Neural cell (in vitro differentiated cells): ENCODE data around the gene WDR1. TPM values are rescaled to one million over a fixed set of nuclear protein-coding genes. Genes with fewer than 3 reads are reported as not detected.

Source experiments
- H2AFZ ChIP-seq: fragments of 200-600, 300-800 bp; sonication (generic), shearing (Covaris generic); 2 replicates; pipeline ENCODE4 v1.6.0; 2014; ENCODE audit warnings: low read depth, mild to moderate bottlenecking, antibody characterized with exemption, low read length, moderate library complexity
- H3F3A ChIP-seq: fragments of 200-600 bp; shearing (Covaris generic); 2 replicates; pipeline ENCODE4 v1.6.1; 2016; ENCODE audit warnings: mild to moderate bottlenecking, moderate library complexity, mixed read lengths, antibody characterized with exemption, low read length; ENCODE audit not compliant: insufficient read depth, poor library complexity, severe bottlenecking
- H3K27ac ChIP-seq: fragments of 200-600, 300-800 bp; sonication (generic), shearing (Covaris generic); 2 replicates; pipeline ENCODE4 v1.5.1; 2014; ENCODE audit warnings: mild to moderate bottlenecking, low read length, moderate library complexity
- H3K27me3 ChIP-seq: fragments of 300-800, 200-600 bp; sonication (generic), shearing (Covaris generic); 2 replicates; pipeline ENCODE4 v1.6.0; 2014; ENCODE audit warnings: mild to moderate bottlenecking, low read depth, low read length, moderate library complexity; ENCODE audit not compliant: insufficient read depth
- H3K36me3 ChIP-seq: fragments of 300-800, 200-600 bp; sonication (generic), shearing (Covaris generic); 2 replicates; pipeline ENCODE4 v1.5.1; 2014; ENCODE audit warnings: mild to moderate bottlenecking, antibody characterized with exemption, low read length, moderate library complexity; ENCODE audit not compliant: insufficient read depth
- H3K4me2 ChIP-seq: fragments of 300-800, 200-600 bp; sonication (generic), shearing (Covaris generic); 2 replicates; pipeline ENCODE4 v1.6.0; 2014; ENCODE audit warnings: mild to moderate bottlenecking, low read length
- H3K4me3 ChIP-seq: fragments of 300-800, 200-600 bp; sonication (generic), shearing (Covaris generic); 2 replicates; pipeline ENCODE4 v1.5.1; 2014; ENCODE audit warnings: mild to moderate bottlenecking, low read length, moderate library complexity
- H3K79me2 ChIP-seq: fragments of 200-600 bp; shearing (Covaris generic); replicated peaks from 2 replicates; pipeline ENCODE4 v1.6.0; 2014; ENCODE audit warnings: mild to moderate bottlenecking, low read length, moderate library complexity; ENCODE audit not compliant: insufficient read depth
- H3K9ac ChIP-seq: fragments of 300-800, 200-600 bp; sonication (generic), shearing (Covaris generic); 2 replicates; pipeline ENCODE4 v1.6.1; 2016; ENCODE audit warnings: mild to moderate bottlenecking, low read length, mixed read lengths
- H3K9me2 ChIP-seq: fragments of 200-600 bp; shearing (Covaris generic); 2 replicates; pipeline ENCODE4 v1.6.1; 2016; ENCODE audit warnings: mild to moderate bottlenecking, low read length, mixed read lengths; ENCODE audit not compliant: insufficient read depth
- H3K9me3 ChIP-seq: fragments of 200-600, 300-800 bp; sonication (generic), shearing (Covaris generic); 2 replicates; pipeline ENCODE4 v1.6.1; 2016; ENCODE audit warnings: mild to moderate bottlenecking, mixed run types, low read length, moderate library complexity, mixed read lengths
- H4K20me1 ChIP-seq: fragments of 200-600 bp; shearing (Covaris generic); 2 replicates; pipeline ENCODE4 v1.6.1; 2016; ENCODE audit warnings: mild to moderate bottlenecking, mixed run types; ENCODE audit not compliant: insufficient read depth
- CTCF ChIP-seq: fragments of 450-650 bp; IDR thresholded peaks from 2 replicates; pipeline ENCODE4 v1.5.1; 2014; ENCODE audit warnings: antibody characterized with exemption, mild to moderate bottlenecking, moderate library complexity; ENCODE audit not compliant: poor library complexity, severe bottlenecking
- EP300 ChIP-seq: fragments of 450-650 bp; conservative IDR thresholded peaks from 2 replicates; pipeline ENCODE4 v1.6.1; 2014; ENCODE audit warnings: antibody characterized with exemption, mild to moderate bottlenecking, moderate library complexity; ENCODE audit not compliant: poor library complexity, severe bottlenecking
- EZH2 ChIP-seq: fragments of 200-600, 300-800 bp; shearing (Covaris generic), sonication (generic); IDR thresholded peaks from 2 replicates; pipeline ENCODE4 v1.6.1; 2014; ENCODE audit warnings: antibody characterized with exemption, low read length, borderline replicate concordance, mild to moderate bottlenecking; ENCODE audit not compliant: insufficient read depth, poor library complexity, severe bottlenecking
- MXI1 ChIP-seq: fragments of 450-650 bp; conservative IDR thresholded peaks from 2 replicates; pipeline ENCODE4 v1.6.1; 2014; ENCODE audit warnings: antibody characterized with exemption, mild to moderate bottlenecking; ENCODE audit not compliant: poor library complexity, severe bottlenecking
- POLR2AphosphoS5 ChIP-seq: IDR thresholded peaks from 2 replicates; pipeline ENCODE4 v1.6.1; 2012
- RAD21 ChIP-seq: fragments of 450-650 bp; conservative IDR thresholded peaks from 2 replicates; pipeline ENCODE4 v1.6.1; 2014; ENCODE audit warnings: antibody characterized with exemption, mild to moderate bottlenecking, moderate library complexity
- REST ChIP-seq: IDR thresholded peaks from 2 replicates; pipeline ENCODE4 v1.6.1; 2012; ENCODE audit warnings: borderline replicate concordance
- SMC3 ChIP-seq: fragments of 450-650 bp; conservative IDR thresholded peaks from 2 replicates; pipeline ENCODE4 v1.6.1; 2014; ENCODE audit warnings: antibody characterized with exemption, mild to moderate bottlenecking, moderate library complexity; ENCODE audit not compliant: poor library complexity
- TAF1 ChIP-seq: IDR thresholded peaks from 2 replicates; pipeline ENCODE4 v1.6.1; 2012; ENCODE audit warnings: low read depth
- polyA plus RNA-seq: library from polyadenylated mRNA; depleted of rRNA; stranded (reverse); fragments of >200 nt; gene quantifications from 2 replicates; pipeline ENCODE4 v1.2.3, GENCODE V29; 2014

The WDR1 gene
- polyA plus RNA-seq, 1 donor from 2014 or later: 106 TPM

GRCh38 chr4:10026485-10026884 is 90.1 kb downstream of the WDR1 start:
- H3F3A ChIP-seq: no peaks in the 10 kb centered on the region
- TF ChIP-seq EP300: no peak
- no peak for TF ChIP-seq EZH2
- TF ChIP-seq TAF1: no peak
- no peak for TF ChIP-seq CTCF
- no peak for TF ChIP-seq REST
- TF ChIP-seq POLR2AphosphoS5: no peak
- TF ChIP-seq MXI1: no peak
- no peak for TF ChIP-seq SMC3
- no peak for TF ChIP-seq RAD21

GRCh38 chr4:10025230-10025806 is 91.3 kb downstream of the WDR1 start:
- H3K9me3 ChIP-seq: no peaks in the 10 kb centered on the region
- H3K4me3 ChIP-seq: no peak overlapping the region
- no peak overlapping the region for H3K9ac ChIP-seq
- no peaks in the 10 kb centered on the region for H4K20me1 ChIP-seq
- no peaks in the 10 kb centered on the region for H3K27me3 ChIP-seq
- TF ChIP-seq MXI1: no peak
- TF ChIP-seq SMC3: no peak
- TF ChIP-seq RAD21: no peak
- TF ChIP-seq POLR2AphosphoS5: no peak
- TF ChIP-seq REST: no peak
- TF ChIP-seq TAF1: no peak
- TF ChIP-seq EZH2: no peak
- TF ChIP-seq CTCF: no peak
- no peak for TF ChIP-seq EP300
- H3K4me2 ChIP-seq: no peak overlapping the region
- H2AFZ ChIP-seq: no peak overlapping the region
- H3K79me2 ChIP-seq: no peaks in the 10 kb centered on the region
- no peaks in the 10 kb centered on the region for H3K36me3 ChIP-seq
- no peak overlapping the region for H3K27ac ChIP-seq
- no peaks in the 10 kb centered on the region for H3F3A ChIP-seq
- no peaks in the 10 kb centered on the region for H3K9me2 ChIP-seq

More at GRCh38 chr4:10026485-10026884, 90.1 kb downstream of the WDR1 start:
- Histone ChIP-seq H3K4me3 (no peak overlapping the region), H4K20me1 (no peaks in the 10 kb centered on the region), H3K4me2 (no peak overlapping the region), H2AFZ (no peak overlapping the region), H3K9me3 (no peaks in the 10 kb centered on the region), H3K27ac (no peak overlapping the region), H3K9ac (no peak overlapping the region), H3K27me3 (no peaks in the 10 kb centered on the region), H3K36me3 (no peaks in the 10 kb centered on the region), H3K79me2 (no peaks in the 10 kb centered on the region), H3K9me2 (no peaks in the 10 kb centered on the region)
